Brain microvascular endothelial cell (primary cell): Measurements from ENCODE around the gene ATP10D.

Source experiments
- DNase-seq: peaks from one replicate; pipeline ENCODE4 v3.0.0-alpha.2; 2020
- H3K27ac ChIP-seq: fragments of 250-450 bp; sonication (Bioruptor Pico); 2 replicates; pipeline ENCODE4 v1.5.1; 2020; ENCODE audit warnings: mild to moderate bottlenecking, moderate library complexity
- H3K27me3 ChIP-seq: fragments of 250-450 bp; sonication (Bioruptor Pico); replicated peaks from 2 replicates; pipeline ENCODE4 v1.5.1; 2020; ENCODE audit warnings: mild to moderate bottlenecking
- H3K36me3 ChIP-seq: fragments of 250-450 bp; sonication (Bioruptor Pico); replicated peaks from 2 replicates; pipeline ENCODE4 v1.5.1; 2020; ENCODE audit warnings: mild to moderate bottlenecking
- H3K4me3 ChIP-seq: 2 replicates; pipeline ENCODE4 v1.5.1; 2011; ENCODE audit warnings: low read depth, mild to moderate bottlenecking, control low read depth, low read length, moderate library complexity
- in situ Hi-C: cut with HindIII; loops from 2 replicates; pipeline ENCODE4 v1.10.0; 2017; ENCODE audit warnings: low sequenced_read_pairs, low pct_ligation_motif_present
- TF ChIP-seq, protein P1 (sequence below): IDR thresholded peaks from 2 replicates; pipeline ENCODE4 v1.5.1; 2011; ENCODE audit warnings: low read depth, mild to moderate bottlenecking, moderate library complexity, low read length, control low read depth, inconsistent platforms; ENCODE audit errors: missing control alignments

Gene ATP10D

DNA sequence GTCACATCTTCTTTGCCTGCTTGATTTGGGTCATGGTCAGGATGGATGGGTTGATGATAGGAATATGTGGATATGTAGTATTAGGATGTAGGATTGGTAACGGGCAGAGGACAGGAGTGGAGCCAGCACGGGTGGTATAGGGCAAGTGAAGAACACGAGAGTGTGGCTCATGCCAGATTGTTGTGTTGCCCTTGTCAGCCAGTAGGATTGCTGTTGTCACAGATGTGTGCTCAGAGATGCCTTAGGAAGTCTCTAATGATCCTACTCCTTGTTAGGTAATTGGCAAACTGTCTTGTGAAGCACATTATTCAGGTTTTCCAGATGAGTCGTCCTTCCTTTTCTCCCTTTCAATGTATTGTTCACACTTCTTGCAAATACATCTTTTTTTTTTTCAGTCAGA, 5.5 kb downstream of the ATP10D start:
- no peak overlapping the region for H3K27ac ChIP-seq
- TF ChIP-seq, protein P1, sequence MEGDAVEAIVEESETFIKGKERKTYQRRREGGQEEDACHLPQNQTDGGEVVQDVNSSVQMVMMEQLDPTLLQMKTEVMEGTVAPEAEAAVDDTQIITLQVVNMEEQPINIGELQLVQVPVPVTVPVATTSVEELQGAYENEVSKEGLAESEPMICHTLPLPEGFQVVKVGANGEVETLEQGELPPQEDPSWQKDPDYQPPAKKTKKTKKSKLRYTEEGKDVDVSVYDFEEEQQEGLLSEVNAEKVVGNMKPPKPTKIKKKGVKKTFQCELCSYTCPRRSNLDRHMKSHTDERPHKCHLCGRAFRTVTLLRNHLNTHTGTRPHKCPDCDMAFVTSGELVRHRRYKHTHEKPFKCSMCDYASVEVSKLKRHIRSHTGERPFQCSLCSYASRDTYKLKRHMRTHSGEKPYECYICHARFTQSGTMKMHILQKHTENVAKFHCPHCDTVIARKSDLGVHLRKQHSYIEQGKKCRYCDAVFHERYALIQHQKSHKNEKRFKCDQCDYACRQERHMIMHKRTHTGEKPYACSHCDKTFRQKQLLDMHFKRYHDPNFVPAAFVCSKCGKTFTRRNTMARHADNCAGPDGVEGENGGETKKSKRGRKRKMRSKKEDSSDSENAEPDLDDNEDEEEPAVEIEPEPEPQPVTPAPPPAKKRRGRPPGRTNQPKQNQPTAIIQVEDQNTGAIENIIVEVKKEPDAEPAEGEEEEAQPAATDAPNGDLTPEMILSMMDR = peak; percentile 70
- no peaks in the 10 kb centered on the region for H3K27me3 ChIP-seq
- no peak for DNase-seq
- no peak overlapping the region for H3K4me3 ChIP-seq
- H3K36me3 ChIP-seq = peaks cover 4% of the 10 kb centered on the region
- in situ Hi-C loops = no loop called here

DNA sequence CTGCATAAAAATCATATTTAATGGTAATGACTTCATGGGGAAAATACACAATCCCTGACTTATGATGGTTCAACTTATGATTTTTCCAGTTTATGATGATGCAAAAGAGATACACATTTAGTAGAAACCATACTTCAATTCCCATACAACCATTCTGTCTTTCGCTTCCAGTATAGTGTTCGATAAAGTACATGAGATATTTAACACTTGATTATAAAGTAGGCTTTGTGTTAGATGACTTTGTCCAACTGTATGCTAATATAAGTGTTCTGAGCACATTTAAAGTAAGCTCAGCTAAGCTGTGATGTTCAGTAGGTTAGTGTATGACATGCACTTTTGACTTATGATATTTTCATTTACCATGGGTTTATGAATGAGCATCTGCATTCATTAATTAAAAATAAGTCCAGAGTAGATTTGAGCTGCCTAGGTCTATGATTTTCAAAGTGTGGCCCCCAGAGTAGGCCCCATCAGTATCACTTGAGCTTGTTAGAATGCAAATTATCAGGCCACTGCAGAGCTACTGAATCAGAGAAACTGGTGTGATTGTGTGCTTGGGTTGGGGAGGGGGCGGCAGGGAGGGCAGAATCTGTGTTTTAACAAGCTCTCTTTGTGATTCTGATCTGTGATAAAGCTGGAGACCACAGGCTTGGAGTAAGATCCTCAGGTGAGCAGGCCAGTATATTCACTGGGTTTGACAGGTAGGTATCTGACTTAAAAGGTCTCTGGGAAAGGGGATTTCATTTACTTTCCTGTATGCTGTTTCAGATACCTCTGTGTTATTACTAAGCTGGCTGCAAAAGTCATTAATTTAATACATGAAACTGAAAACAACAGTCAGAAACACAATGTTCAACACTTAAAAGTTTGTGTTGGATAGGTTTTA, 8.4 kb downstream of the ATP10D start:
- no peak for DNase-seq
- Histone ChIP-seq H3K4me3 (no peak overlapping the region), H3K27ac (no peak overlapping the region), H3K36me3 (peaks cover 4% of the 10 kb centered on the region), H3K27me3 (no peaks in the 10 kb centered on the region)
- in situ Hi-C loops = no loop called here
- TF ChIP-seq, protein P1 = no peak

DNA sequence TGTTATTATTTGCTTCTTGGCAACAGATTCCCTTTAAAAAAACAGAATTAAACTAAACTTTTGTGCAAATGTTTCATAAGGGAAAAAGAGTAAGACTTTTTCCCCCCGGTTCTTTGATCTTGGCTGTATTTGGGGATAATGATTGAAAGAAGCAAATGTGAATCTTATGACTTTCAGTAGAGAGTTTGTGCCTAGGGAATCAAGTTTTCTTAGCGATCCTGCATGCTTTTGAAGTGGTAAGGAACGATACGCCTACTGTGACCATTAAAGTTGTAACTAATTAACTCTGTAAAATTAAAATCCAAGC, 9.0 kb downstream of the ATP10D start:
- Histone ChIP-seq H3K36me3 (peaks cover 4% of the 10 kb centered on the region), H3K27ac (no peak overlapping the region), H3K4me3 (no peak overlapping the region), H3K27me3 (no peaks in the 10 kb centered on the region)
- DNase-seq = no peak
- TF ChIP-seq, protein P1 = no peak
- in situ Hi-C loops = no loop called here

DNA sequence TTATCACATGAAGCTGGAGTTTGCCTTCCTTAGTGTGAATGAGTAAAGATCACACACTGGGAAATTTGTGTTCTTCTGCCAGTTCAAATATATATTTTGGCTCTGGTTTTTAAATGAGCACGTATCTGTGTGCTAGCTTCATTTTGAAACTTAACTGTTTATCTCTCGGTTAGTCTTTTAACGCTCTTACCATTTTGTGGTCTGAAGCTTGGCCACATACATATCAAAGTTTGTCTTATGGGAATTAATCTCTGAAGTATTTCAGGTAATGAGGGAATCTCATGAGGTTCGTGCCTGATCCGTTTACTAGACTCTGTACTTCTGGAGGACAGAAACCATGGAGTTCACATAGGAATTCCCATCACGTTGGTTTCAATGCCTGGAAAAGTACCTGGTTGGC, 13.8 kb downstream of the ATP10D start:
- Histone ChIP-seq H3K36me3 (no peaks in the 10 kb centered on the region), H3K27me3 (no peaks in the 10 kb centered on the region), H3K27ac (no peak overlapping the region), H3K4me3 (no peak overlapping the region)
- in situ Hi-C loops = no loop called here
- TF ChIP-seq, protein P1 = no peak
- no peak for DNase-seq

DNA sequence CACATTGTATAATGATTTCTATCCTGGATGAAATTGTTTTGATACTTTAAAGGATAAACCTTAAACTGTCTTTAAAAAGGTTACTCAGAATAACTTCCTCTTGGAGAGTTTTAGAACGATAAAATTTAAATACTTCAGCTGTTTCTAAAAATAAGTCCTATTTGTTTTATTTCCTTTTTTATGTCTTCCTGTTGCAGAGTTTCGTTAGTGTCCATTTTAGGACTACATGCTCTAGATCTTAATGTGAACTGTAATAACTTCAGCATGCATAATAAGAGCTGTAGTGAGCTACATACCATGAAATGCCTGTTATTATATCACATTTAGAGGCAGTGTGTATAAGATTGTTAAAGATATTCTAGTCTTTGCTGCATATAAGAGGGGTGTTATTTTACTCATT, 14.6 kb downstream of the ATP10D start:
- H3K27ac ChIP-seq = no peak overlapping the region
- H3K4me3 ChIP-seq = no peak overlapping the region
- in situ Hi-C loops = no loop called here
- DNase-seq = no peak
- H3K36me3 ChIP-seq = no peaks in the 10 kb centered on the region
- TF ChIP-seq, protein P1 = no peak
- H3K27me3 ChIP-seq = no peaks in the 10 kb centered on the region

DNA sequence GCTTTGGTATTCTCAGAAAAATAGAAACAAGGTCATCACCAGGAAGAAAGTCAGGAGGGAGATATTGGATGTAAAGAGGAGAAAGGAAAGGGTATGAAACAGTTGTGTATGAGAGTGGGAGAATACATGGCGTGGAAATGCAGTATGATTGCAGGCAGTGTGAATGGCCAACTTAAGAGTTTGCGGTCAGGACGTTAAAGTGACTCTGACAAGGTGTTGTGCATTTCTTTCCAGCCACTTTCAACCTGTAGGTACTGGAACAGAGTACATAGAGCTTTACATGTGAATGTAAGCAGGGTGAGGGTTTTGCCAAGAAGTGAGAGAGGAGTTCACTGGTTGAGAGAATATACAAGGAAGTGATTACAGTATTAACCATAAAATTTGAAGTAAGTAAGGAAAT, 15.7 kb downstream of the ATP10D start:
- no peak for DNase-seq
- in situ Hi-C loops = no loop called here

More for the DNA sequence above, 15.7 kb downstream of the ATP10D start:
- Histone ChIP-seq H3K36me3 (no peaks in the 10 kb centered on the region), H3K27ac (no peak overlapping the region), H3K4me3 (no peak overlapping the region), H3K27me3 (no peaks in the 10 kb centered on the region)
- TF ChIP-seq, protein P1 = no peak
